IgD-negative memory B cell (primary cell): ENCODE data around the gene SLC29A4. TPM values are rescaled to one million over a fixed set of nuclear protein-coding genes. Genes with fewer than 3 reads are reported as not detected.
"Not testable (repeated sequence)": the region's sequence is repeated elsewhere in the genome, so short reads cannot be mapped to it uniquely, and the experiment has no call there.

ENCODE experiments used
- H3K27ac Mint-ChIP-seq, 3 donors: one replicate each; pipeline ENCODE4 v1.8.0; 2020 to 2022; ENCODE audit warnings: mild to moderate bottlenecking in 3 of 3, mixed read lengths in 3 of 3, moderate library complexity in 1 of 3
- H3K27me3 Mint-ChIP-seq: one replicate; pipeline ENCODE4 v1.8.0; 2021; ENCODE audit warnings: mixed read lengths
- H3K36me3 Mint-ChIP-seq: one replicate; pipeline ENCODE4 v1.8.0; 2020; ENCODE audit warnings: mild to moderate bottlenecking, mixed read lengths
- H3K4me1 Mint-ChIP-seq, 3 donors: one replicate each; pipeline ENCODE4 v1.8.0; 2020 to 2022; ENCODE audit warnings: mixed read lengths in 3 of 3, mild to moderate bottlenecking in 1 of 3
- H3K4me3 Mint-ChIP-seq, 4 donors: one replicate each; pipeline ENCODE4 v1.8.0; 2020 to 2022; ENCODE audit warnings: mild to moderate bottlenecking in 4 of 4, mixed read lengths in 4 of 4, moderate library complexity in 3 of 4
- H3K9me3 Mint-ChIP-seq, 3 donors: one replicate each; pipeline ENCODE4 v1.8.0; 2020 to 2021; ENCODE audit warnings: mixed read lengths in 3 of 3, mild to moderate bottlenecking in 1 of 3
- polyA plus RNA-seq: library from polyadenylated mRNA; unstranded; fragments of 300-500 nt; fragmentation: Illumina TruSeq; gene quantifications from one replicate; pipeline ENCODE4 v1.2.3, GENCODE V29; 2021

The SLC29A4 gene
- polyA plus RNA-seq, 1 donor from 2014 or later, result not detected

DNA sequence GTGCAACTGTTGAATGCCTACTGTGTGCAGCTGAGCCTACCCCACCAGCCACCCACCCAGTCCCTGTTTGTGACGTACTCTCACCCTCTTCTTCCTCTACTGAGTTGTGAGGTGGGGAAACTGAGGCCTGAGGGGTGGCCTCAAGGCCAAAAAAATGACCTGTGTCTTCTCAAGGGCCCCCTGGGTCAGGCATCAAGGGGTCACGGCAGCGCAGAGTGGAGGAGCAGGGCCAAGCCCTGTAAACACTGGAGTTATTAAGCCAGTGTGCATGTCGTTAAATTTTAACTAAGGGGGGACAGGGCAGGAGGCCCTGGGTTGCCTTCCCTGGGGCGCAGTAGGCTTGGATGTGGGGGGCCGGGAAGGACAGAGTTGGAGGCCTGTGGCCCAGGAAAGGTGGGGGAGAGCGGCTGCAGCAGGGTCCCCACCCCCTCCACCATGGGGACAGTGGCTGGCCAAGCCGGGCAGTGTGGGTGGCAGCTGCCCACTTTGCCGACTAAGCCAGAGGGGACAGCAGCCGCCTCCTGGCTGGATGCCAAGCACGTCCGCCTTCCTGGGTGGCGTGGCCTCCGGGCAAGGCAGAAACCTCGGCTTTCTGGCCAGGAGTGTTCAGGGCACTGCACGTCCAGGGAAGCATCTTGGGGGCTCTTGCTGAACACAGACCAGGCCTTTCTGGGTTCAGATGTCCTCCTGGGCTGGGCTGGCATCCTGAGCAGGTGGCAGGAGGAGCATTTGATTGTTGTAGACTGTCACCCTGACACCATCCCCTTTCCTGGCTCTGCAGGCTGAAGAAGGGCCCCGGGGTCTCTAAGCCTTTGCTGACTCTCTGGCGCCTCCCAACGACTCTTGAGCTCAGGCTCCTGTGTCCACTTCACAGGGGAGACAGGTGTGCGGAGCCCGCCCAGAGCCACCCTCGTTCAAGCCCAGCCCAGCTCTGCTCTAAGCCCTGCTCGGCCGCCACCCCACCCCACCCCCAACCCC is 1.9 kb downstream of the SLC29A4 start:
- Mint-ChIP-seq H3K27ac (no peak overlapping the region), H3K36me3 (peaks cover 1% of the 10 kb centered on the region), H3K4me3 (peak overlapping the region in 2 of 4 donors; percentile 25 to 60), H3K4me1 (no peaks in the 10 kb centered on the region), H3K9me3 (no peaks in the 10 kb centered on the region), H3K27me3 (peaks cover 9% of the 10 kb centered on the region)

DNA sequence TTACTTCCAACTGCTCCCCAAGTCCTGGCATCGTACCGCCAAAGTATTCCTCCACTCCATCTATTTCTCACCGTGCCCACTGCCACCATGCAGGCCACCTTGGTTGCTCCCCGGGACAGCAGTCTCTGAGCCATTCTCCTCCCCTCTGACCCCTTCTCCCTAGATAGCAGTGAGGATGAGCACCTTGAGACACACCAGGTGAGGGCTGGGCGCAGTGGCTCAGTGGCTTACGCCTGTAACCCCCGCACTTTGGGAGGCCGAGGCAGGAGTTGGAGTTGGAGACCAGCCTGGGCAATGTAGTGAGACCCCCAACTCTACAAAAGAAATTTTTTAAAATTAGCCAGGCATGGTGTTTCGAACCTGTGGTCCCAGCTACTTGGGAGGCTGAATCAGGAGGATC is 4.2 kb downstream of the SLC29A4 start:
- Mint-ChIP-seq H3K4me3 (no peak overlapping the region), H3K9me3 (no peaks in the 10 kb centered on the region), H3K4me1 (no peaks in the 10 kb centered on the region), H3K27me3 (peaks cover 9% of the 10 kb centered on the region), H3K27ac (no peak overlapping the region), H3K36me3 (peaks cover 1% of the 10 kb centered on the region)

DNA sequence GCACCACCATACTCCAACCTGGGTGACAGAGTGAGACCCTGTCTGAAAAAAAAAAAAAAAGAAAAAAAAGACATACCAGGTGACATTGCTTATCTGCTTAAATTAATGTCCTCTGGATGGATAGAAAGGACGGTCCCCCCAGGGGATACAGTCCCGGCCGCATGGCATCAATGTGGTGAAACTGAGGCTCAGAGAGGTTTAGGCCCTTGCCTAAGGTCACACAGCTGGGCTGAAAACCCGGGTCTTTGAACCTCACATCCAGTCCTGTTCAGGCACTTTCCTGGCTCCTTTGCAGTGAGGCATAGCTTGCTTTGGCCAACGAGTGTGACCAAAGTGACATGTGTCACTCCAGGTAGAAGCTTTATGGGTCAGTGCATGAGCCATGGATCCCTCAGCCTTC is 4.6 kb downstream of the SLC29A4 start:
- not testable (repeated sequence) for H3K4me1 Mint-ChIP-seq, H3K9me3 Mint-ChIP-seq, H3K4me3 Mint-ChIP-seq, H3K27me3 Mint-ChIP-seq, H3K36me3 Mint-ChIP-seq, H3K27ac Mint-ChIP-seq

DNA sequence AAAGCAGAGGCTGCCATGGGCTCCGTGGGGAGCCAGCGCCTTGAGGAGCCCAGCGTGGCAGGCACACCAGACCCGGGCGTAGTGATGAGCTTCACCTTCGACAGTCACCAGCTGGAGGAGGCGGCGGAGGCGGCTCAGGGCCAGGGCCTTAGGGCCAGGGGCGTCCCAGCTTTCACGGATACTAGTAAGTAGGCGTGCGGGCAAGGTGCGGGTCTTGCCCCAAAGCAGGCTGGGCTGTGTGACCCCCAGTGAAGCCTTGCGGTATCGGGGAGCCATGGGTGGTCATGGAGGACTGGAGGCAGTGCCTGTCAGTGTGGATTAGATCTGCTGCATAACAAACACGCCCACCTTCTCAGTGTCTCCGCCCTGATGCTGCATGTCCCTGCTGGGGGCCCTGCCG is 5.1 kb downstream of the SLC29A4 start:
- no peaks in the 10 kb centered on the region for H3K9me3 Mint-ChIP-seq
- no peak overlapping the region for H3K4me3 Mint-ChIP-seq
- no peak overlapping the region for H3K27ac Mint-ChIP-seq
- H3K4me1 Mint-ChIP-seq, result no peaks in the 10 kb centered on the region
- H3K36me3 Mint-ChIP-seq, result peaks cover 1% of the 10 kb centered on the region
- H3K27me3 Mint-ChIP-seq, result peaks cover 9% of the 10 kb centered on the region

DNA sequence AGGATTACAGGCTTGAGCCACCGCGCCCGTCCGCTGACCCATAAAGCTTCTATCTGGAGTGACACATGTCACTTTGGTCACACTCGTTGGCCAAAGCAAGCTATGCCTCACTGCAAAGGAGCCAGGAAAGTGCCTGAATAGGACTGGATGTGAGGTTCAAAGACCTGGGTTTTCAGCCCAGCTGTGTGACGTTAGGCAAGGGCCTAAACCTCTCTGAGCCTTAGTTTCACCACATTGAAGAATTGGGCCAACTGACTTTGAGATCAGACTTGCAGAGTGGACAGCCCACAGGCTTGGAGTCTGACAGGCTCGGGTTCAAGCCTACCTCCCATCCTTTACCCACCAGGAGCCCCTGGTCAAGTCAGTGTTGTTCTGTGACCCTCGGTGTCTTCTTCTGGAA is 5.8 kb downstream of the SLC29A4 start:
- not testable (repeated sequence) for H3K4me3 Mint-ChIP-seq, H3K4me1 Mint-ChIP-seq, H3K27ac Mint-ChIP-seq, H3K36me3 Mint-ChIP-seq, H3K27me3 Mint-ChIP-seq, H3K9me3 Mint-ChIP-seq

DNA sequence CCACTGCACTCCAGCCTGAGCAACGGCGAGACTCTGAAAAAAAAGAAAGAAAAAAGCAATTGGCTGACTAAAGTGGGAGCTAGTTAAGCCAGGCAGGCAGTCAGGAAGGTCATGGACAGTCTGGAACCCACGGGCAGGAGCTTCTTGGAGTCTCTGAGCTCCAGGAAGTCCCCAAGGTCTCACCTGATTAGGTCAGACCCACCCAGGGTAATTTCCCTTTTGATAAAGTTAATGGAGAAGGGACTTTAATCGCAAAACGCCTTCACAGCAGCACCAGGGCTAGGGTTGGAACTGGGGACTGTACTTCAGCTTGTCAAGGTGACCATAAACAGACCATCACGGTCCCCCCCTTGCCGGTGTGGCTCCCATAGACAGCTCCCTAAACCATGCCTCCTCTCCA is 6.6 kb downstream of the SLC29A4 start:
- Mint-ChIP-seq H3K4me3 (no peak overlapping the region), H3K36me3 (peaks cover 1% of the 10 kb centered on the region), H3K4me1 (no peaks in the 10 kb centered on the region), H3K9me3 (peaks cover 0 to under 1% (median 0%) of the 10 kb centered on the region in 3 donors), H3K27me3 (peaks cover 6% of the 10 kb centered on the region), H3K27ac (no peak overlapping the region)

DNA sequence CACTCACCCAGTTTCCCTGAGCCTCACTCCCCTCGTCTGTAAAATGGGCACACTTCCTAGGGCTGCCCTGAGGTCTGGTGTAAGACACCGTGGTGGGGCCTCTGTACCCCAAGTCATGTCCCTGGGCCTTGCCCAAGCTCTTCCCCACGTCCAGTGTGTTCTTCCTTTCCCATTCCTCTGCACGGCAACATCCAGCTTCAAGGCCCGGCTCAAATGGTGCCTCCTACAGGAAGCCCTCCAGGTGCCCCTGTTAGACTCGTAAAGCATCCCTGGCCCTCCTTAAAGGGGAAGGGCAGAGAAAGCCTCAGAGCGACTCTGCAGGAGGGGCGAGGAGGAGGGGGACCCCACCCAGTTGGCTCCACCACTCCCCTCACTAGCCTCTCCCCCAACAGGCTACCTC is 8.6 kb downstream of the SLC29A4 start:
- H3K4me3 Mint-ChIP-seq, result no peak overlapping the region
- peaks cover 1% of the 10 kb centered on the region for H3K36me3 Mint-ChIP-seq
- peaks cover 11% of the 10 kb centered on the region for H3K27me3 Mint-ChIP-seq
- peaks cover 0 to 4% (median 0%) of the 10 kb centered on the region in 3 donors for H3K9me3 Mint-ChIP-seq
- no peak overlapping the region for H3K27ac Mint-ChIP-seq
- peaks cover 0 to 4% (median 0%) of the 10 kb centered on the region in 3 donors for H3K4me1 Mint-ChIP-seq

DNA sequence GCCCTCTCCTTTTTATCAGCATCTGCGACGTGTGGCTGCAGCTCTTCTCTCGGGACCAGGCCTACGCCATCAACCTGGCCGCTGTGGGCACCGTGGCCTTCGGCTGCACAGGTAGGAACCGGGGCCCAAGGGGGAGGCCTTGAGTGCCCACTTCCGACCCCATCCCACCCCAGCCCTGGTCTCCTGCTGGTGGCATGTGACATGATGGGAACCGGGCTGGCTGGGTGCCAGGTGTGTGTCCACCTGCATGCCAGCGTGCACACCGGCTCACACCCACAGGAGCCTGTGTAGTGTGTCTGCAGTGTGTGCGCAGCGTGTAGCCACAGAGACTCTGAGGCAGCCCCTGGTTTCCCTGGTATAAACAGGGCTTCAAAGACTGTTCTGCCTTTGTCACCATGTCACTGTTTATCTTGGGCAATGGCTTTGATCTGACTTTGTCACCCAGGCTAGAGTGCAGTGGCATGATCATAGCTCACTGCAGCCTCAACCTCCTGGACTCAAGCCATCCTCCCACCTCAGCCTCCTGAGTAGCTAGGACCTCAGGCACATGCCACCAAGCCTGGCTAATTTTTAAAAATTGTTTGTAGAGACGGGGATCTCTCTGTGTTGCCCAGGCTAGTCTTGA is 9.1 kb downstream of the SLC29A4 start:
- not testable (repeated sequence) for H3K4me3 Mint-ChIP-seq, H3K27me3 Mint-ChIP-seq, H3K27ac Mint-ChIP-seq, H3K9me3 Mint-ChIP-seq, H3K4me1 Mint-ChIP-seq, H3K36me3 Mint-ChIP-seq

DNA sequence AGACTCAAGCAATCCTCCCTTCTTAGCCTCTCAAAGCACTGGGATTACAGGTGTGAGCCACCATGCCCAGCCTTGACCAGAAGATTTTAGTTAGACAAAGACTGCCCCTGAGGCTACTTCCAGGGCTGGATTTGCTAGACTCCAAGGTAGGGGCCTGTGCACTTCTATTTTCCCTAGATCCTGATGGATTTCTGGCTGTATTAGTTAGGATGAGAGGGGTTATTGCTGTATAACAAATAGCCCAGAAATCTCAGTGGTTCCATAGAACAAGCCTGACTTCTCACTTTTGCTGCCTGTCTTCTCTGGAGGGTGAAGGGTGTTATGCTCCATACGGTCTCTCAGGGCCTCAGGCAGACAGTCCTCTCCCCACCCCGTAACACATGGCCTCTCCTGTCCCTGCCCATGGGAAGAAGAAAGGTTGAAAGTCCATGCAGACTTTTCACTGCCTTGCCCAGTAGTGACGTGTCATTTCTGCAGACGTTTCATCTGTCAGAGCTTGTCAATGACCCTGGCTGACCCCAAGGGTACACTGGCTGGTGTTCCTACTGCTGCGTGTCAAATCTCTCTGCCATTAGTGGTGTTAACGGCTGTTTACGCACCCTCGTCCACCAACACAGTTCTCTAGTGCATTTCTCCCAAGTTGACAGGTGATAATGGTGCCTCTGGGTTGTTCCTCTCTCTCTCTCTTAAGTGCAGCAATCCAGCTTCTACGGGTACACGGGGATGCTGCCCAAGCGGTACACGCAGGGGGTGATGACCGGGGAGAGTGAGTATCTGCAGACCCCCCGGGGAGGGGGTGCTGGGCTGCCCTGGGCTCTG is 11.6 kb downstream of the SLC29A4 start:
- Mint-ChIP-seq H3K27ac (no peak overlapping the region), H3K4me3 (no peak overlapping the region)

DNA sequence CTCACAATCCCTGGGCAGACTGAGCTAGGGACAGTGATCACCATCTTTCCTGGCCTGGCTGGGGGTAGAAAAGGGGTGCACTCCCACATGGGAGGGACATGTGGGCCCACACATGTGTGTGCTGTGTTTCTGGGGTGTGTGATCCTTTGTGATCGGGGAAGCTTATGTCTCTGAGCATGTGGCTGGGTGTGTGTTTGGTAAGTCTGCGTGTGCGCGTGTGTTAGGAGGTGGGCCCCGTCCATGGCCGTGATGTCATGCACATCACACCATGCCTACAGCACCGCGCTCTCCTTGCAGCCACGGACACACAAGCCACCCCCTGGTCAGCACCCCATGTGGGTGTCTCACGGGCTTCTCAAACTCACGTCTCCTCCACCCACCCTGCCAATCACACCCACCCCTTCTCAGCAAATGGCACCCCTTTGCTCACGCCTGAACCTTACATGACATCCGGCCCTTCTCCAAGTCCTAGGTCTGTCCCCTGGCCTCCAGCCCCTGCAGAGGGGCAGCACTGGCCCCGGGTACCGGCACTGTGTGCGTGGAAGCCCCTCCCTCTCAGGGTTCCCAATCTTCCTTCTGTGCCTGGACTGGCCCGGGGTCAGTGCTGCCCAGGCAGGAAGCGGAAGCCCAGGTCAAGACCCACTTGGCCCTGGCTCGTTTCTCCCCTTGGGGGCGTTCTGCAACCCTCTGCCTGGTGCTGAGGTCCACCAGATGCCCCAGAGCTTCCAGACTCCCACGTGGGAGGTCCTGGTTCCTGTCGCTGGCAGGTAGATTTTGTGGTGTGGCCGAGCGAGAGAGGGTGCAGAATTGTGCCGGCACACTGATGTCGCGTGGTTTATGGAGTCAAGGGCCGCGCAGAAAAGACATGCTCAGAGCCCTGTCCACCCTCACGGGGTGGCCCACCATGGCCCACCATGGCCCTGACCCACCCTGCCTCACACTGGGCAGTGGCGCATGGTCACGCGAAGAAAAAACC is 12.6 kb downstream of the SLC29A4 start:
- peaks cover 0 to 9% (median 7%) of the 10 kb centered on the region in 3 donors for H3K4me1 Mint-ChIP-seq
- peak overlapping the region in 2 of 4 donors; percentile 57 to 63 for H3K4me3 Mint-ChIP-seq
- H3K9me3 Mint-ChIP-seq, result peaks cover 0 to 5% (median 4%) of the 10 kb centered on the region in 3 donors
- H3K27ac Mint-ChIP-seq, result peak overlapping the region in 1 of 3 donors; percentile 94
- peaks cover 21% of the 10 kb centered on the region for H3K27me3 Mint-ChIP-seq
- H3K36me3 Mint-ChIP-seq, result no peaks in the 10 kb centered on the region

More for the DNA sequence above, 11.6 kb downstream of the SLC29A4 start:
- Mint-ChIP-seq H3K36me3 (no peaks in the 10 kb centered on the region), H3K9me3 (peaks cover 0 to 5% (median 4%) of the 10 kb centered on the region in 3 donors), H3K27me3 (peaks cover 20% of the 10 kb centered on the region), H3K4me1 (peaks cover 0 to 9% (median 7%) of the 10 kb centered on the region in 3 donors)

DNA sequence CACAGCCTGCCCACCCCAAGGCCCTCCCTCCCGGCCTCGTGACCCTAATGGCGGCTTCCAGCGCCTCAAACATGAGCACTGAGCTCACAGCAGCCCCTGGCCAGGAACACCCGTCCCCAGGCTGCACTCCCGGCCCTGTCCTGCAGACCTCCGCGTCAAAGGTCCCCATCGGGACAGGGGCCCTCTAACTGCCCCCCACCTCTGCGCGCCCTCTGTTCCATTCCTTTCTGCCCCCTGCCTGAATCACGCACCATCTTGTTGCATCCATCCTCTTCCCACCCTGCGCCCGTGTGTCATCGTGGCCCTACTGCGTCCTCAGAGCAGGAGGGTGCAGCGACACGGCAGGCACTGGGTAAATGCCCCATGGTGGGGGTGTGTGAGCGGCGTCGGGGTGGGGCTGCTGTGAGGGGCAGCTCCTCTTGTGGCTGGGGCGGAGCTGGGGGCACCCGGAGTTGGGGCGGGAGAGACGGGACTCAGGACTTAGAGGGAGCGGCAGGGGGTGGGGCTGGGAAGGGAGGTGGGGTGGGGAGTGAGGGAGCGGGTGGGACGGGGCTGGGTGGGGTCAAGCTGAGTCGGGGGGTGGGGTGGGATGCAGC is 13.4 kb downstream of the SLC29A4 start:
- peaks cover 21% of the 10 kb centered on the region for H3K27me3 Mint-ChIP-seq
- peaks cover 0 to 5% (median 4%) of the 10 kb centered on the region in 3 donors for H3K9me3 Mint-ChIP-seq
- H3K4me1 Mint-ChIP-seq, result peaks cover 0 to 9% (median 7%) of the 10 kb centered on the region in 3 donors
- H3K36me3 Mint-ChIP-seq, result no peaks in the 10 kb centered on the region
- H3K4me3 Mint-ChIP-seq, result peak overlapping the region in 1 of 4 donors; percentile 60
- peak overlapping the region in 1 of 3 donors; percentile 94 for H3K27ac Mint-ChIP-seq

DNA sequence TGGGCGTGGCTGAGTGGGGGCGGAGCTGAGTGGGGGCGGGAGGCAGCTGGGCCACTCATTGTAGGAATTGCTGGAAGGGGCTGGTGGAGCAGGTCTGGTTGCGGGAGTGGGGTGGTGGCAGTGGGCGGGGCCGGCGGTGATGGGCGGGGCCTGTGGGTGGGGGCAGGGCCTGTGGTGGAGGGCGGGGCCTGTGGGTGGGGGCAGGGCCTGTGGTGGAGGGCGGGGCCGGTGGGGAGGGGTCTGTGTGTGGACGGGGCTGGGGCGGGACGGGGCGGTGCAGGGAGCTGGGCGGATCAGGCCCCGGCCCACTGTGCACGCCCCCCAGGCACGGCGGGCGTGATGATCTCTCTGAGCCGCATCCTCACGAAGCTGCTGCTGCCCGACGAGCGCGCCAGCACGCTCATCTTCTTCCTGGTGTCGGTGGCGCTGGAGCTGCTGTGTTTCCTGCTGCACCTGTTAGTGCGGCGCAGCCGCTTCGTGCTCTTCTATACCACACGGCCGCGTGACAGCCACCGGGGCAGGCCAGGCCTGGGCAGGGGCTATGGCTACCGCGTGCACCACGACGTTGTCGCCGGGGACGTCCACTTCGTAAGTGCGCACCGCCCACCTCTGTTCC is 14.0 kb downstream of the SLC29A4 start:
- Mint-ChIP-seq H3K36me3 (no peaks in the 10 kb centered on the region), H3K9me3 (peaks cover 0 to 5% (median 4%) of the 10 kb centered on the region in 3 donors), H3K27me3 (peaks cover 21% of the 10 kb centered on the region), H3K4me3 (peak overlapping the region in 3 of 4 donors; percentile 78 to 94 (median 89)), H3K4me1 (peaks cover 0 to 12% (median 7%) of the 10 kb centered on the region in 3 donors), H3K27ac (peak overlapping the region in 1 of 3 donors; percentile 55)

DNA sequence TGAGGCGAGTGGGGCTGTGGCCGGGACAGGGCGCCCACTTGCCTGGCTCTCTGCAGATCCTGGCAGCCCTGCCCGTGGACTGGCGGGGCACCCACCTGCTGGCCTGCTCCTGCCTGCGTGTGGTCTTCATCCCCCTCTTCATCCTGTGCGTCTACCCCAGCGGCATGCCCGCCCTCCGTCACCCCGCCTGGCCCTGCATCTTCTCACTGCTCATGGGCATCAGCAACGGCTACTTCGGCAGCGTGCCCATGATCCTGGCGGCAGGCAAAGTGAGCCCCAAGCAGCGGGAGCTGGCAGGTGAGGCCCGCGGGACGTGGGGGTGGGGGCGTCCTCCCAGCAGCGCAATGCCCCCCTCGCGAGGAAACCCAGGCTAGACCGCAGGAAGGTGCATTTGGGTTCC is 17.6 kb downstream of the SLC29A4 start:
- Mint-ChIP-seq H3K9me3 (peaks cover 0 to 5% (median 0%) of the 10 kb centered on the region in 3 donors), H3K4me1 (peaks cover 0 to 12% (median 7%) of the 10 kb centered on the region in 3 donors), H3K36me3 (no peaks in the 10 kb centered on the region), H3K4me3 (peak overlapping the region in 1 of 4 donors; percentile 27), H3K27ac (no peak overlapping the region), H3K27me3 (peaks cover 20% of the 10 kb centered on the region)
